Fibroblast of pulmonary artery (primary cell): ENCODE measurements around the gene PAX2.
A peak's percentile ranks its signal among the peaks of the same experiment; 100 is the strongest.

ENCODE experiments used
- DNase-seq: peaks from one replicate; pipeline ENCODE4 v3.0.0-alpha.2; 2010; ENCODE audit warnings: low read depth
- H3K4me3 ChIP-seq: replicated peaks from 2 replicates; pipeline ENCODE4 v1.5.1; 2011; ENCODE audit warnings: low read depth, mild to moderate bottlenecking, control low read depth, low read length, moderate library complexity
- CTCF ChIP-seq: IDR thresholded peaks from 2 replicates; pipeline ENCODE4 v1.5.1; 2011; ENCODE audit warnings: mild to moderate bottlenecking, control low read depth, low read length, inconsistent platforms; ENCODE audit errors: missing control alignments

PAX2 gene

GRCh38 chr10:100782461-100783244 is 37.3 kb downstream of the PAX2 start:
- TF ChIP-seq CTCF = no peak
- no peak overlapping the region for H3K4me3 ChIP-seq
- no peak for DNase-seq

GRCh38 chr10:100784126-100784525 is 38.7 kb downstream of the PAX2 start:
- no peak for DNase-seq
- TF ChIP-seq CTCF = no peak
- no peak overlapping the region for H3K4me3 ChIP-seq

- no peak for DNase-seq
- no peak for TF ChIP-seq CTCF
- H3K4me3 ChIP-seq = no peak overlapping the region
Observed at GRCh38 chr10:100786591-100786990, 41.2 kb downstream of the PAX2 start.

- H3K4me3 ChIP-seq = no peak overlapping the region
- DNase-seq = no peak
- TF ChIP-seq CTCF = no peak
Observed at GRCh38 chr10:100788002-100788903, 42.9 kb downstream of the PAX2 start.

GRCh38 chr10:100790761-100791208 is 45.4 kb downstream of the PAX2 start:
- no peak overlapping the region for H3K4me3 ChIP-seq
- TF ChIP-seq CTCF = no peak

GRCh38 chr10:100791369-100792058 is 46.1 kb downstream of the PAX2 start:
- no peak for TF ChIP-seq CTCF
- no peak overlapping the region for H3K4me3 ChIP-seq
- peak; percentile 1 for DNase-seq

More at GRCh38 chr10:100790761-100791208, 45.4 kb downstream of the PAX2 start:
- no peak for DNase-seq
